ENCODE results near the gene SHB. TPM values are rescaled to one million over a fixed set of nuclear protein-coding genes. Genes with fewer than 3 reads are reported as not detected.

The SHB gene
- total RNA-seq, 1 donor from 2014 or later = 1.1 TPM

DNA sequence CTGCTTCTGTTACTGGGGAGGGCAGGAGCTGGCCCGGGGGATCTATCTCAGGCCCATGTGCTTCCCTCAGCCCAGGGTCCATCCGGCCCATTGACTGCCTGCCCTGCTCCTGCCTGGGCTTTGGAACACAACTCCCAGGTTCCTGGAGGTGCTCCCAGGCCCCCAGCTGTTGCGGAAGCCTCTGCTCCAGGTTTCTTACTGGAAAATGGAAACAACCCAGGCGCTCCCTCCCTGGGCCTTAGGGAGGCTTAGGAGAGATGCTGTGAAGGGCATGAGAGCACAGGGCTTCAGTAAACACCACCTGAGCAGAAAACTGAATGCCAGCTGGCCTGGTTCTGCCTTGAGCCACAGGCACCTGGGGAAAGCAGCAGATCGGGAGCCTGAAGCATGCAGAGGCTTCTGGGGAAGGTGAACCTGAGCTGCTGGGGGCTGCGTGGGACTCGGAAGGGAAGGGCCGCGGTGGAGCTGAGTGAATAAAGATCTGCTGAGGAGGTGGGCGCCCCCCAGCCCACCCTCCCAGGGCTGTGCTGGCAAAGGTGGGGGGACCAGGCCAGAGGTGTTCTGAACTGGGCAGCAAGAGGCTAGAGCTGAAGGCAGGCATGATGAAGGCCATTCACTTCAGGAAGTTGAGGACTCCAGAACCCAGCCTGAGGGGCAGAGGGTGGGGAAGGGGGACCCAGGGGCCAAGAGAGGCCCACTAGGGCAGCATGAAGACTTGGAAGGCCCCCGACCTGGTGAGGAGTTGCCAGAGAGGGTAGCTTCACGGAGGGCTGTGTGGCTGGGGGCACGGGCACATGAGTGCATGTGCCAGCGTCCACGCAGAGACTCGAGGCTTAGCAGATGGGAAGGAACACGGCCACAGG lies 64.8 kb downstream of the SHB start:
- H4K20me1 ChIP-seq (ENCODE audit: low read depth) = no peaks in the 10 kb centered on the region
- H3K27ac Mint-ChIP-seq = peak overlapping the region; percentile 27

DNA sequence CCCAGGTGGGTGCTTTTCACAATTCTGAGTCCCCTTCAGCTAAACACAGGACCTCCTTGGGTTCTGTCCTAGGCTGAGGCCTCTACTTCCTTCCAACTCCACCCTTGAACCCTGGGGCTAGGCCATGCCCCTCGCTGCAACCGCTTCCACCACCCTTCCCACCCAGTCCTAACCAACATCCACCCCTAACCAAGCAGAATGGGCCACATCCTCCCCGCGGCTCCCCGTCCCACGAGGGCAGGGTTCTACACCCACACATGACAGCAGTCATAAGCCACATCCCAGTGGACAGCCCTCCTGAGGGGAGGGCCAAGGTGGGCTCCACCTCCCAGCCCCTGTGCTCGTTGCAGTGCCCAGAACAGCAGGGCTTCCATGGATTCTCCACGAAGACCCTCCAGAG lies 65.8 kb downstream of the SHB start:
- Histone ChIP-seq H3K9me3 (ENCODE audit: low read depth) (no peaks in the 10 kb centered on the region), H3K4me1 (peaks cover 14% of the 10 kb centered on the region), H3K36me3 (no peaks in the 10 kb centered on the region), H3K4me3 (no peak overlapping the region), H2AFZ (replicated peaks) (no peak overlapping the region), H3K4me2 (no peak overlapping the region), H3K27me3 (no peaks in the 10 kb centered on the region), H4K20me1 (ENCODE audit: low read depth) (no peaks in the 10 kb centered on the region), H3F3A (ENCODE audit: low read depth) (peaks cover 10% of the 10 kb centered on the region), H3K79me2 (ENCODE audit: low read depth) (no peaks in the 10 kb centered on the region), H3K9ac (no peak overlapping the region), H3K27ac (no peak overlapping the region)
- no peak for TF ChIP-seq EZH2 (IDR thresholded peaks at IDR 0.05)
- TF ChIP-seq, protein P1, sequence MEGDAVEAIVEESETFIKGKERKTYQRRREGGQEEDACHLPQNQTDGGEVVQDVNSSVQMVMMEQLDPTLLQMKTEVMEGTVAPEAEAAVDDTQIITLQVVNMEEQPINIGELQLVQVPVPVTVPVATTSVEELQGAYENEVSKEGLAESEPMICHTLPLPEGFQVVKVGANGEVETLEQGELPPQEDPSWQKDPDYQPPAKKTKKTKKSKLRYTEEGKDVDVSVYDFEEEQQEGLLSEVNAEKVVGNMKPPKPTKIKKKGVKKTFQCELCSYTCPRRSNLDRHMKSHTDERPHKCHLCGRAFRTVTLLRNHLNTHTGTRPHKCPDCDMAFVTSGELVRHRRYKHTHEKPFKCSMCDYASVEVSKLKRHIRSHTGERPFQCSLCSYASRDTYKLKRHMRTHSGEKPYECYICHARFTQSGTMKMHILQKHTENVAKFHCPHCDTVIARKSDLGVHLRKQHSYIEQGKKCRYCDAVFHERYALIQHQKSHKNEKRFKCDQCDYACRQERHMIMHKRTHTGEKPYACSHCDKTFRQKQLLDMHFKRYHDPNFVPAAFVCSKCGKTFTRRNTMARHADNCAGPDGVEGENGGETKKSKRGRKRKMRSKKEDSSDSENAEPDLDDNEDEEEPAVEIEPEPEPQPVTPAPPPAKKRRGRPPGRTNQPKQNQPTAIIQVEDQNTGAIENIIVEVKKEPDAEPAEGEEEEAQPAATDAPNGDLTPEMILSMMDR (IDR thresholded peaks at IDR 0.05) = no peak
- no peak for DNase-seq (ENCODE audit: low spot score)
- no peaks in the 10 kb centered on the region for H3K9me3 Mint-ChIP-seq
- no peak overlapping the region for H3K4me3 Mint-ChIP-seq
- H3K27ac Mint-ChIP-seq = no peak overlapping the region
- peaks cover 2% of the 10 kb centered on the region for H3K36me3 Mint-ChIP-seq
- peaks cover 43% of the 10 kb centered on the region for H3K4me1 Mint-ChIP-seq
- peaks cover 9% of the 10 kb centered on the region for H3K27me3 Mint-ChIP-seq (ENCODE audit: insufficient read depth, low read depth)

More for the DNA sequence above, 64.8 kb downstream of the SHB start:
- Mint-ChIP-seq H3K4me3 (no peak overlapping the region), H3K27me3 (ENCODE audit: insufficient read depth, low read depth) (peaks cover 15% of the 10 kb centered on the region), H3K36me3 (peaks cover 2% of the 10 kb centered on the region), H3K4me1 (peaks cover 45% of the 10 kb centered on the region), H3K9me3 (no peaks in the 10 kb centered on the region)
- H2AFZ ChIP-seq (replicated peaks) = no peak overlapping the region
- no peaks in the 10 kb centered on the region for H3K79me2 ChIP-seq (ENCODE audit: low read depth)
- peaks cover under 1% of the 10 kb centered on the region for H3F3A ChIP-seq (ENCODE audit: low read depth)
- TF ChIP-seq EZH2 (IDR thresholded peaks at IDR 0.05) = no peak
- no peak for TF ChIP-seq EZH2phosphoT487 (IDR thresholded peaks at IDR 0.05)
- TF ChIP-seq, protein P1 (IDR thresholded peaks at IDR 0.05) = no peak
- H3K9me3 ChIP-seq (ENCODE audit: low read depth) = no peaks in the 10 kb centered on the region
- H3K4me1 ChIP-seq = peaks cover 12% of the 10 kb centered on the region
- H3K4me3 ChIP-seq = no peak overlapping the region
- H3K27me3 ChIP-seq = no peaks in the 10 kb centered on the region
- no peak for DNase-seq (ENCODE audit: low spot score)
- no peak overlapping the region for H3K4me2 ChIP-seq
- H3K9ac ChIP-seq = no peak overlapping the region
- no peaks in the 10 kb centered on the region for H3K36me3 ChIP-seq
- H3K27ac ChIP-seq = no peak overlapping the region

DNA sequence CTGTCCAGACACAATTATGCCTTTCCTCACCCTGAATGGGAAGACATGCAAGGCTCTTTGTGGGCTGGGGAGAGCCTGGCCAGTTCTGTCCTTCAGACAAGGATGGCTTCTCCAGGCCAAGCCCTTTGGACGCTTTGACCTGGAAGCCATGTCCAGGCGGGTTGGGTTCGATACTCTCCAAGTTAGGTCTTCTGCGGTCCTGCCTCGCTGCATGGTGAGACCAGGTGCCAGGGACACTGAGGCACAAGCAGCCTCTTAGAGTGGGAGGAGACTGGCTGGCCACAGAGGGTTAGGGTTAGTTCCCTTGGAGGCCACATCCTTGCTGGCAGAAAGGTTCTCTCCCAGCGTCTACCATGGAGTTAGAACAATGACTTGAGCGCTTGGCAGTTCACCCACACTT lies 67.6 kb downstream of the SHB start:
- Mint-ChIP-seq H3K4me3 (no peak overlapping the region), H3K4me1 (peaks cover 37% of the 10 kb centered on the region), H3K9me3 (no peaks in the 10 kb centered on the region), H3K27me3 (ENCODE audit: insufficient read depth, low read depth) (peaks cover 13% of the 10 kb centered on the region), H3K27ac (no peak overlapping the region), H3K36me3 (peaks cover 2% of the 10 kb centered on the region)
- no peaks in the 10 kb centered on the region for H4K20me1 ChIP-seq (ENCODE audit: low read depth)
- peaks cover 12% of the 10 kb centered on the region for H3F3A ChIP-seq (ENCODE audit: low read depth)
- no peak overlapping the region for H3K4me2 ChIP-seq
- no peaks in the 10 kb centered on the region for H3K27me3 ChIP-seq
- no peak overlapping the region for H2AFZ ChIP-seq (replicated peaks)
- H3K36me3 ChIP-seq = no peaks in the 10 kb centered on the region
- no peaks in the 10 kb centered on the region for H3K9me3 ChIP-seq (ENCODE audit: low read depth)
- peaks cover 20% of the 10 kb centered on the region for H3K4me1 ChIP-seq
- TF ChIP-seq, protein P1 (IDR thresholded peaks at IDR 0.05) = no peak
- no peak for TF ChIP-seq EZH2 (IDR thresholded peaks at IDR 0.05)
- no peak for TF ChIP-seq EZH2phosphoT487 (IDR thresholded peaks at IDR 0.05)
- H3K79me2 ChIP-seq (ENCODE audit: low read depth) = no peaks in the 10 kb centered on the region
- no peak overlapping the region for H3K4me3 ChIP-seq
- H3K27ac ChIP-seq = no peak overlapping the region
- no peak overlapping the region for H3K9ac ChIP-seq
- DNase-seq (ENCODE audit: low spot score) = no peak
